Calu3 (cell line): ENCODE results near the gene ARMC9. TPM values are rescaled to one million over a fixed set of nuclear protein-coding genes. Genes with fewer than 3 reads are reported as not detected.

Experiments
- BruUV-seq: library from RNA; stranded (reverse); fragments of 400-500 nt; replicated peaks from 2 replicates; lab custom pipeline; 2021; lab: Mats Ljungman, UMichigan
- CTCF ChIA-PET: fragments of 300-600 bp; sonication (Branson Sonifier 250); formaldehyde crosslinking; loops from one replicate; lab custom pipeline; 2022; ENCODE audit warnings: antibody characterized with exemption; lab: Charles Lee
- DNase-seq: peaks from one replicate; pipeline ENCODE4 v3.0.0; 2022
- H3K27ac Mint-ChIP-seq: one replicate; pipeline ENCODE4 v1.8.0; 2022; ENCODE audit warnings: mixed read lengths; ENCODE audit not compliant: unreplicated experiment
- H3K27me3 Mint-ChIP-seq: one replicate; pipeline ENCODE4 v1.8.0; 2022; ENCODE audit warnings: mixed read lengths; ENCODE audit not compliant: unreplicated experiment
- H3K36me3 Mint-ChIP-seq: one replicate; pipeline ENCODE4 v1.8.0; 2022; ENCODE audit warnings: mild to moderate bottlenecking, moderate library complexity, mixed read lengths; ENCODE audit not compliant: insufficient read depth, unreplicated experiment
- H3K4me1 Mint-ChIP-seq: one replicate; pipeline ENCODE4 v1.8.0; 2022; ENCODE audit warnings: mild to moderate bottlenecking, low read depth, mixed read lengths; ENCODE audit not compliant: unreplicated experiment
- H3K4me3 Mint-ChIP-seq: one replicate; pipeline ENCODE4 v1.8.0; 2022; ENCODE audit warnings: mild to moderate bottlenecking, low read depth, moderate library complexity, mixed read lengths; ENCODE audit not compliant: unreplicated experiment
- H3K9me3 Mint-ChIP-seq: one replicate; pipeline ENCODE4 v1.8.0; 2022; ENCODE audit warnings: low read depth, mixed read lengths; ENCODE audit not compliant: unreplicated experiment
- CTCF ChIP-seq: fragments of 200-600 bp; IDR thresholded peaks from one replicate; pipeline ENCODE4 v1.8.0; 2022; ENCODE audit warnings: antibody characterized with exemption; ENCODE audit not compliant: unreplicated experiment
- intact Hi-C: fragments of 100-400 bp; cut with micrococcal nuclease; formaldehyde crosslinking; loops from one replicate; pipeline ENCODE4 v1.10.0; 2022; ENCODE audit not compliant: unreplicated experiment
- total RNA-seq: library from RNA; stranded (reverse); gene quantifications from 2 replicates; pipeline ENCODE4 v1.2.3, GENCODE V29; 2022

Gene ARMC9
- total RNA-seq, 1 experiment from 2014 or later = 13.6 TPM

- Mint-ChIP-seq H3K4me1 (peaks cover 13% of the 10 kb centered on the region), H3K27me3 (no peaks in the 10 kb centered on the region), H3K4me3 (no peak overlapping the region), H3K27ac (no peak overlapping the region), H3K36me3 (no peaks in the 10 kb centered on the region), H3K9me3 (no peaks in the 10 kb centered on the region)
- BruUV-seq = no TSS peak
- intact Hi-C loops = loop anchor here (2.0 to 5.0 kb wide), 3 partner anchors 70 to 115 kb away; no protein-coding TSS in a partner anchor
- peak; percentile 86 for TF ChIP-seq CTCF
- CTCF ChIA-PET = interaction anchor here (1.0 to 1.6 kb wide), 5 partner anchors 91 to 154 kb away, joined by 3 to 20 read pairs (median 6); no protein-coding TSS in a partner anchor
- peak; percentile 65 for DNase-seq
Measured at GRCh38 chr2:231297108-231297908, 98.9 kb downstream of the ARMC9 start.

- H3K4me3 Mint-ChIP-seq = no peak overlapping the region
- CTCF ChIA-PET = interaction anchor here (0.6 to 1.6 kb wide), 4 partner anchors 102 to 122 kb away, joined by 5 to 12 read pairs (median 6); no protein-coding TSS in a partner anchor
- intact Hi-C loops = loop anchor here (5.0 kb wide), 1 partner anchor 71 kb away; no protein-coding TSS in a partner anchor
- no peak overlapping the region for H3K27ac Mint-ChIP-seq
- DNase-seq = no peak
- no TSS peak for BruUV-seq
- H3K4me1 Mint-ChIP-seq = peaks cover 13% of the 10 kb centered on the region
- H3K36me3 Mint-ChIP-seq = no peaks in the 10 kb centered on the region
- no peak for TF ChIP-seq CTCF
- no peaks in the 10 kb centered on the region for H3K9me3 Mint-ChIP-seq
- H3K27me3 Mint-ChIP-seq = no peaks in the 10 kb centered on the region
Measured at GRCh38 chr2:231298091-231298490, 99.7 kb downstream of the ARMC9 start.

- no peak overlapping the region for H3K4me3 Mint-ChIP-seq
- no TSS peak for BruUV-seq
- no peaks in the 10 kb centered on the region for H3K9me3 Mint-ChIP-seq
- peaks cover 13% of the 10 kb centered on the region for H3K4me1 Mint-ChIP-seq
- CTCF ChIA-PET = interaction anchor here (0.9 to 1.6 kb wide), 3 partner anchors 99 to 106 kb away, joined by 3 to 5 read pairs (median 3); no protein-coding TSS in a partner anchor
- H3K36me3 Mint-ChIP-seq = no peaks in the 10 kb centered on the region
- TF ChIP-seq CTCF = no peak
- intact Hi-C loops = loop anchor here (5.0 kb wide), 1 partner anchor 72 kb away; no protein-coding TSS in a partner anchor
- DNase-seq = no peak
- no peaks in the 10 kb centered on the region for H3K27me3 Mint-ChIP-seq
- H3K27ac Mint-ChIP-seq = peak overlapping the region; percentile 3
Measured at GRCh38 chr2:231299267-231299666, 100.8 kb downstream of the ARMC9 start.

- H3K27me3 Mint-ChIP-seq = no peaks in the 10 kb centered on the region
- no TSS peak for BruUV-seq
- CTCF ChIA-PET = interaction anchor here (0.9 to 1.6 kb wide), 3 partner anchors 98 to 105 kb away, joined by 3 to 5 read pairs (median 3); no protein-coding TSS in a partner anchor
- H3K4me1 Mint-ChIP-seq = peaks cover 13% of the 10 kb centered on the region
- H3K27ac Mint-ChIP-seq = no peak overlapping the region
- DNase-seq = no peak
- intact Hi-C loops = no loop called here
- H3K36me3 Mint-ChIP-seq = no peaks in the 10 kb centered on the region
- no peaks in the 10 kb centered on the region for H3K9me3 Mint-ChIP-seq
- H3K4me3 Mint-ChIP-seq = no peak overlapping the region
- TF ChIP-seq CTCF = no peak
Measured at GRCh38 chr2:231300020-231300721, 101.7 kb downstream of the ARMC9 start.
